HepG2 (cell line): ENCODE measurements around the gene ANXA7. TPM values are rescaled to one million over a fixed set of nuclear protein-coding genes. Genes with fewer than 3 reads are reported as not detected.

ENCODE experiments used
- ATAC-seq: fragments of 200-7000 bp; cut with Tn5 transposase; 3 replicates; pipeline ENCODE4 v1.9.1; 2020; ENCODE audit warnings: mild to moderate bottlenecking, moderate library complexity
- BruUV-seq: library from RNA; stranded (reverse); fragments of 400-500 nt; replicated peaks from 2 replicates; lab custom pipeline; 2021; lab: Mats Ljungman, UMichigan
- CTCF ChIA-PET: fragments of 300-600 bp; formaldehyde crosslinking; extraction: SDS; loops from one replicate; lab custom pipeline; 2021; ENCODE audit warnings: low total read pairs, inconsistent platforms, low intra/inter-chr PET ratio; lab: Yijun Ruan, JAX
- POLR2A ChIA-PET: fragments of 350-600 bp; sonication (Branson Sonifier 250); formaldehyde crosslinking; loops from one replicate; lab custom pipeline; 2020; ENCODE audit warnings: antibody characterized with exemption, inconsistent platforms; lab: Yijun Ruan, JAX
- DNase-seq: peaks from one replicate; pipeline ENCODE4 v3.0.0-alpha.2; 2015; ENCODE audit warnings: low spot score
- FAIRE-seq: peaks from 3 replicates; lab custom pipeline; 2011; peaks lifted over from hg19 to GRCh38; lab: Jason Lieb, UNC
- H2AFZ ChIP-seq: one replicate; pipeline ENCODE4 v1.6.1; 2011; ENCODE audit warnings: low read length, inconsistent platforms
- H3K27ac ChIP-seq: fragments of 300-600 bp; 3 replicates; pipeline ENCODE4 v1.8.0; 2011; ENCODE audit warnings: mixed run types, mild to moderate bottlenecking, mixed read lengths, low read length, inconsistent platforms; ENCODE audit not compliant: insufficient read depth; ENCODE audit errors: extremely low read length
- H3K27me3 ChIP-seq, 2 experiments: fragments of 200-600 bp in 1 of 2; 2 replicates in 1 of 2; 3 replicates in 1 of 2; pipeline versions ENCODE4 v1.6.0 to v1.8.0; 2011; ENCODE audit warnings: low read length in 2 of 2, mild to moderate bottlenecking in 2 of 2, moderate library complexity in 2 of 2, inconsistent platforms in 1 of 2; ENCODE audit not compliant: insufficient read depth in 2 of 2, control insufficient read depth in 1 of 2
- H3K36me3 ChIP-seq, 2 experiments: fragments of 200-600 bp in 1 of 2; replicated peaks in 1 of 2; 2 replicates in 1 of 2; 3 replicates in 1 of 2; pipeline versions ENCODE4 v1.5.1 to v1.8.0; 2011; ENCODE audit warnings: low read length in 2 of 2, inconsistent platforms in 1 of 2; ENCODE audit not compliant: insufficient read depth in 2 of 2, control insufficient read depth in 1 of 2
- H3K4me1 ChIP-seq: 2 replicates; pipeline ENCODE4 v1.5.1; 2012; ENCODE audit warnings: low read length, inconsistent platforms; ENCODE audit not compliant: insufficient read depth
- H3K4me2 ChIP-seq: 2 replicates; pipeline ENCODE4 v1.6.0; 2011; ENCODE audit warnings: low read depth, low read length, inconsistent platforms
- H3K4me3 ChIP-seq, 3 experiments: fragments of 200-600 bp in 1 of 3; sonication (generic), shearing (Covaris generic) in 1 of 3; replicated peaks in 1 of 3; 2 replicates each; pipeline ENCODE4 v1.5.1; 2011 to 2016; ENCODE audit warnings: low read length in 3 of 3, inconsistent platforms in 2 of 3, low read depth in 2 of 3, mild to moderate bottlenecking in 2 of 3, control low read depth in 1 of 3, mixed read lengths in 1 of 3; ENCODE audit not compliant: insufficient read depth in 1 of 3
- H3K79me2 ChIP-seq: one replicate; pipeline ENCODE4 v1.6.1; 2011; ENCODE audit warnings: low read length, inconsistent platforms; ENCODE audit not compliant: insufficient read depth
- H3K9ac ChIP-seq: 2 replicates; pipeline ENCODE4 v1.6.0; 2011; ENCODE audit warnings: mild to moderate bottlenecking, low read depth, low read length, inconsistent platforms; ENCODE audit not compliant: insufficient read depth
- H3K9me3 ChIP-seq: 2 replicates; pipeline ENCODE4 v1.5.1; 2012; ENCODE audit warnings: mild to moderate bottlenecking, low read length
- H4K20me1 ChIP-seq: 2 replicates; pipeline ENCODE4 v1.6.0; 2011; ENCODE audit warnings: inconsistent platforms, mild to moderate bottlenecking, low read length, moderate library complexity; ENCODE audit not compliant: insufficient read depth
- BHLHE40 ChIP-seq: IDR thresholded peaks from 2 replicates; pipeline ENCODE4 v1.6.1; 2011; ENCODE audit warnings: low read length, improper control_type of control experiment
- KDM4B ChIP-seq: sonication (generic); formaldehyde crosslinking; IDR thresholded peaks from 2 replicates; pipeline ENCODE4 v1.4.0; 2020; ENCODE audit warnings: missing genetic modification reagents
- ZNF597 ChIP-seq: sonication (generic); formaldehyde crosslinking; IDR thresholded peaks from 2 replicates; pipeline ENCODE4 v1.5.0; 2020; ENCODE audit warnings: missing genetic modification reagents
- ZNF646 ChIP-seq: sonication (generic); formaldehyde crosslinking; IDR thresholded peaks from 2 replicates; pipeline ENCODE4 v1.9.0; 2021; ENCODE audit warnings: mild to moderate bottlenecking, missing genetic modification reagents
- WGBS: methylation state at CpG from one replicate; pipeline ENCODE4 v1.1.6; 2017; ENCODE audit warnings: low lambda C conversion rate; 5-methylcytosine and 5-hydroxymethylcytosine counted together
- in situ Hi-C: cut with HindIII; loops from 2 replicates; pipeline ENCODE4 v1.10.0; 2017; ENCODE audit warnings: low pct_unique_long_range_greater_than_20kb; ENCODE audit not compliant: extremely low pct_ligation_motif_present
- intact Hi-C: fragments of 100-400 bp; cut with micrococcal nuclease; formaldehyde crosslinking; loops from one replicate; pipeline ENCODE4 v1.10.0; 2022; ENCODE audit not compliant: unreplicated experiment
- polyA plus RNA-seq, 8 experiments: library from polyadenylated mRNA; depleted of rRNA in 3 of 8; stranded (reverse) in 7 of 8; unstranded in 1 of 8; fragments of >200 nt; fragmentation: Illumina TruSeq in 4 of 8; extraction: Trizol in 4 of 8; gene quantifications; 2 replicates each; pipeline versions ENCODE4 v1.2.1 to v1.2.3, GENCODE V29; 2011 to 2016; ENCODE audit warnings: low read depth in 4 of 8, missing spikeins in 1 of 8, mixed read lengths in 1 of 8; ENCODE audit not compliant: insufficient read depth in 1 of 8
- total RNA-seq, 5 experiments: library from RNA; depleted of rRNA; stranded (reverse); fragments of >200 nt; fragmentation: Illumina TruSeq; extraction: Trizol; gene quantifications; 2 replicates each; pipeline ENCODE4 v1.2.3, GENCODE V29; 2016; ENCODE audit warnings: low read depth in 1 of 5

Gene ANXA7
- total and polyA plus RNA-seq, 2 of the 13 experiments (the other 11 are each of a cell fraction or from before 2014, with no cell fraction given) = 54.8 to 89.0 TPM

- TF ChIP-seq ZNF646 (CRISPR knock-in tag) (no peak), ZNF597 (CRISPR knock-in tag) (no peak), KDM4B (no peak)
Observed at GRCh38 chr10:73344269-73344668, 69.6 kb downstream of the ANXA7 start (continued).

- intact Hi-C loops (no loop called here), in situ Hi-C loops (no loop called here)
- H3K4me2 ChIP-seq = no peak overlapping the region
- DNase-seq (no peak), ATAC-seq (peak; percentile 35), FAIRE-seq (no peak)
- no peaks in the 10 kb centered on the region for H3K36me3 ChIP-seq
- no peak overlapping the region for H3K4me3 ChIP-seq
- CTCF ChIA-PET = no interaction called here
- H3K4me1 ChIP-seq = no peaks in the 10 kb centered on the region
- H4K20me1 ChIP-seq = no peaks in the 10 kb centered on the region
- H3K27me3 ChIP-seq = no peaks in the 10 kb centered on the region
- WGBS = no CpG with 5 or more reads among the region's 3 CpGs
- no peak overlapping the region for H3K27ac ChIP-seq
- POLR2A ChIA-PET = interaction anchor here (1.5 kb wide), 1 partner anchor 19 kb away, joined by 3 read pairs; the partner anchor contains the start of gene CFAP70
- no peak overlapping the region for H3K9ac ChIP-seq
- TF ChIP-seq BHLHE40 = no peak
- H2AFZ ChIP-seq = no peak overlapping the region
- no peaks in the 10 kb centered on the region for H3K79me2 ChIP-seq
- BruUV-seq = no TSS peak
- no peaks in the 10 kb centered on the region for H3K9me3 ChIP-seq
Observed at GRCh38 chr10:73340121-73340520, 73.7 kb downstream of the ANXA7 start.
